WTC11 (cell line): ENCODE measurements around the gene LGR4. TPM values are rescaled to one million over a fixed set of nuclear protein-coding genes. Genes with fewer than 3 reads are reported as not detected.

Experiments used
- ATAC-seq: fragments of 200-7000 bp; cut with Tn5 transposase; 2 replicates; pipeline ENCODE4 v1.10.0; 2021; ENCODE audit warnings: mild to moderate bottlenecking, moderate library complexity
- CTCF ChIA-PET: fragments of 300-600 bp; sonication (Branson Sonifier 250); formaldehyde crosslinking; loops from one replicate; lab custom pipeline; 2021; ENCODE audit warnings: antibody characterized with exemption; lab: Charles Lee
- POLR2A ChIA-PET: fragments of 350-600 bp; sonication (Branson Sonifier 250); formaldehyde crosslinking; loops from one replicate; lab custom pipeline; 2021; ENCODE audit warnings: antibody characterized with exemption; lab: Charles Lee
- DNase-seq: peaks from one replicate; pipeline ENCODE4 v3.0.0; 2021; ENCODE audit warnings: low spot score
- H3K27ac Mint-ChIP-seq: 2 replicates; pipeline ENCODE4 v1.8.0; 2021; ENCODE audit warnings: mixed read lengths
- H3K27me3 Mint-ChIP-seq: 2 replicates; pipeline ENCODE4 v1.8.0; 2021; ENCODE audit warnings: low read depth, mild to moderate bottlenecking, moderate library complexity, mixed read lengths
- H3K36me3 Mint-ChIP-seq: 2 replicates; pipeline ENCODE4 v1.8.0; 2021; ENCODE audit warnings: mixed read lengths
- H3K4me1 Mint-ChIP-seq: 2 replicates; pipeline ENCODE4 v1.8.0; 2022; ENCODE audit warnings: mixed read lengths
- H3K4me3 Mint-ChIP-seq: 2 replicates; pipeline ENCODE4 v1.8.0; 2021; ENCODE audit warnings: mild to moderate bottlenecking, moderate library complexity, mixed read lengths
- H3K9me3 Mint-ChIP-seq: 2 replicates; pipeline ENCODE4 v1.8.0; 2021; ENCODE audit warnings: mixed read lengths
- CREB1 ChIP-seq: sonication (generic); formaldehyde crosslinking; IDR thresholded peaks from 2 replicates; pipeline ENCODE4 v1.8.0; 2023; ENCODE audit warnings: mild to moderate bottlenecking, missing genetic modification reagents
- E2F4 ChIP-seq: sonication (generic); formaldehyde crosslinking; IDR thresholded peaks from 2 replicates; pipeline ENCODE4 v1.8.1; 2022; ENCODE audit warnings: low read depth, mild to moderate bottlenecking, moderate library complexity, missing genetic modification reagents, borderline replicate concordance
- E2F5 ChIP-seq: sonication (generic); formaldehyde crosslinking; IDR thresholded peaks from 2 replicates; pipeline ENCODE4 v1.8.1; 2022; ENCODE audit warnings: mild to moderate bottlenecking, moderate library complexity, missing genetic modification reagents
- FOXK1 ChIP-seq: sonication (generic); formaldehyde crosslinking; IDR thresholded peaks from 2 replicates; pipeline ENCODE4 v1.8.0; 2022; ENCODE audit warnings: mild to moderate bottlenecking, moderate library complexity, missing genetic modification reagents
- NR3C1 ChIP-seq: sonication (generic); formaldehyde crosslinking; conservative IDR thresholded peaks from 2 replicates; pipeline ENCODE4 v1.8.1; 2023; ENCODE audit warnings: low read depth, mild to moderate bottlenecking, missing genetic modification reagents
- SOX15 ChIP-seq: fragments of 250-450 bp; sonication (Bioruptor Pico); IDR thresholded peaks from 2 replicates; pipeline ENCODE4 v1.9.0; 2021; ENCODE audit warnings: mild to moderate bottlenecking
- TP53 ChIP-seq: sonication (generic); formaldehyde crosslinking; IDR thresholded peaks from 2 replicates; pipeline ENCODE4 v1.8.1; 2023; ENCODE audit warnings: mild to moderate bottlenecking, missing genetic modification reagents
- ZMAT4 ChIP-seq: fragments of 250-450 bp; sonication (Bioruptor Pico); IDR thresholded peaks from 2 replicates; pipeline ENCODE4 v1.9.0; 2021; ENCODE audit warnings: mild to moderate bottlenecking
- ZNF121 ChIP-seq: sonication (generic); formaldehyde crosslinking; IDR thresholded peaks from 2 replicates; pipeline ENCODE4 v1.8.0; 2023; ENCODE audit warnings: missing genetic modification reagents
- total RNA-seq: library from RNA; stranded (reverse); gene quantifications from 3 replicates; pipeline ENCODE4 v1.2.3, GENCODE V29; 2021
- TF ChIP-seq, protein P1 (sequence below): sonication (generic); formaldehyde crosslinking; IDR thresholded peaks from 2 replicates; pipeline ENCODE4 v1.8.1; 2023; ENCODE audit warnings: mild to moderate bottlenecking, missing genetic modification reagents
- TF ChIP-seq, protein P2 (sequence below): fragments of 250-450 bp; sonication (Bioruptor Pico); IDR thresholded peaks from 2 replicates; pipeline ENCODE4 v1.9.0; 2021; ENCODE audit warnings: mild to moderate bottlenecking, borderline replicate concordance
- TF ChIP-seq, protein P3 (sequence below): sonication (generic); formaldehyde crosslinking; IDR thresholded peaks from 2 replicates; pipeline ENCODE4 v1.8.1; 2022; ENCODE audit warnings: low read depth, missing genetic modification reagents, borderline replicate concordance

LGR4 gene
- total RNA-seq, 1 experiment from 2014 or later: 53.8 TPM

GRCh38 chr11:27437829-27438594 is 34.6 kb downstream of the LGR4 start:
- no peaks in the 10 kb centered on the region for H3K27me3 Mint-ChIP-seq
- no peak overlapping the region for H3K4me3 Mint-ChIP-seq
- H3K27ac Mint-ChIP-seq: no peak overlapping the region
- TF ChIP-seq ZNF121 (CRISPR knock-in tag): peak; percentile 82
- TF ChIP-seq CREB1 (CRISPR knock-in tag): no peak
- POLR2A ChIA-PET: interaction anchor here (0.6 kb wide), 1 partner anchor 209 kb away, joined by 3 read pairs; no protein-coding TSS in a partner anchor
- CTCF ChIA-PET: no interaction called here
- ATAC-seq (no peak), DNase-seq (no peak)
- H3K36me3 Mint-ChIP-seq: peaks cover 5% of the 10 kb centered on the region; the same call in 1 of the 2 replicates
- peaks cover 72% of the 10 kb centered on the region for H3K4me1 Mint-ChIP-seq
- H3K9me3 Mint-ChIP-seq: 0 out of 2 replicates have a peak, but pooled peaks cover 8% of the 10 kb centered on the region

GRCh38 chr11:27436916-27437315 is 35.7 kb downstream of the LGR4 start:
- H3K9me3 Mint-ChIP-seq: 0 out of 2 replicates have a peak, but pooled peaks cover 8% of the 10 kb centered on the region
- H3K4me3 Mint-ChIP-seq: no peak overlapping the region
- TF ChIP-seq SOX15 (CRISPR knock-in tag) (no peak), TP53 (CRISPR knock-in tag) (no peak), ZMAT4 (CRISPR knock-in tag) (no peak), E2F5 (CRISPR knock-in tag) (no peak), FOXK1 (CRISPR knock-in tag) (no peak), NR3C1 (CRISPR knock-in tag) (no peak), E2F4 (no peak)
- TF ChIP-seq, protein P1, sequence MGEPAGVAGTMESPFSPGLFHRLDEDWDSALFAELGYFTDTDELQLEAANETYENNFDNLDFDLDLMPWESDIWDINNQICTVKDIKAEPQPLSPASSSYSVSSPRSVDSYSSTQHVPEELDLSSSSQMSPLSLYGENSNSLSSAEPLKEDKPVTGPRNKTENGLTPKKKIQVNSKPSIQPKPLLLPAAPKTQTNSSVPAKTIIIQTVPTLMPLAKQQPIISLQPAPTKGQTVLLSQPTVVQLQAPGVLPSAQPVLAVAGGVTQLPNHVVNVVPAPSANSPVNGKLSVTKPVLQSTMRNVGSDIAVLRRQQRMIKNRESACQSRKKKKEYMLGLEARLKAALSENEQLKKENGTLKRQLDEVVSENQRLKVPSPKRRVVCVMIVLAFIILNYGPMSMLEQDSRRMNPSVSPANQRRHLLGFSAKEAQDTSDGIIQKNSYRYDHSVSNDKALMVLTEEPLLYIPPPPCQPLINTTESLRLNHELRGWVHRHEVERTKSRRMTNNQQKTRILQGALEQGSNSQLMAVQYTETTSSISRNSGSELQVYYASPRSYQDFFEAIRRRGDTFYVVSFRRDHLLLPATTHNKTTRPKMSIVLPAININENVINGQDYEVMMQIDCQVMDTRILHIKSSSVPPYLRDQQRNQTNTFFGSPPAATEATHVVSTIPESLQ (CRISPR knock-in tag): no peak
- TF ChIP-seq, protein P2, sequence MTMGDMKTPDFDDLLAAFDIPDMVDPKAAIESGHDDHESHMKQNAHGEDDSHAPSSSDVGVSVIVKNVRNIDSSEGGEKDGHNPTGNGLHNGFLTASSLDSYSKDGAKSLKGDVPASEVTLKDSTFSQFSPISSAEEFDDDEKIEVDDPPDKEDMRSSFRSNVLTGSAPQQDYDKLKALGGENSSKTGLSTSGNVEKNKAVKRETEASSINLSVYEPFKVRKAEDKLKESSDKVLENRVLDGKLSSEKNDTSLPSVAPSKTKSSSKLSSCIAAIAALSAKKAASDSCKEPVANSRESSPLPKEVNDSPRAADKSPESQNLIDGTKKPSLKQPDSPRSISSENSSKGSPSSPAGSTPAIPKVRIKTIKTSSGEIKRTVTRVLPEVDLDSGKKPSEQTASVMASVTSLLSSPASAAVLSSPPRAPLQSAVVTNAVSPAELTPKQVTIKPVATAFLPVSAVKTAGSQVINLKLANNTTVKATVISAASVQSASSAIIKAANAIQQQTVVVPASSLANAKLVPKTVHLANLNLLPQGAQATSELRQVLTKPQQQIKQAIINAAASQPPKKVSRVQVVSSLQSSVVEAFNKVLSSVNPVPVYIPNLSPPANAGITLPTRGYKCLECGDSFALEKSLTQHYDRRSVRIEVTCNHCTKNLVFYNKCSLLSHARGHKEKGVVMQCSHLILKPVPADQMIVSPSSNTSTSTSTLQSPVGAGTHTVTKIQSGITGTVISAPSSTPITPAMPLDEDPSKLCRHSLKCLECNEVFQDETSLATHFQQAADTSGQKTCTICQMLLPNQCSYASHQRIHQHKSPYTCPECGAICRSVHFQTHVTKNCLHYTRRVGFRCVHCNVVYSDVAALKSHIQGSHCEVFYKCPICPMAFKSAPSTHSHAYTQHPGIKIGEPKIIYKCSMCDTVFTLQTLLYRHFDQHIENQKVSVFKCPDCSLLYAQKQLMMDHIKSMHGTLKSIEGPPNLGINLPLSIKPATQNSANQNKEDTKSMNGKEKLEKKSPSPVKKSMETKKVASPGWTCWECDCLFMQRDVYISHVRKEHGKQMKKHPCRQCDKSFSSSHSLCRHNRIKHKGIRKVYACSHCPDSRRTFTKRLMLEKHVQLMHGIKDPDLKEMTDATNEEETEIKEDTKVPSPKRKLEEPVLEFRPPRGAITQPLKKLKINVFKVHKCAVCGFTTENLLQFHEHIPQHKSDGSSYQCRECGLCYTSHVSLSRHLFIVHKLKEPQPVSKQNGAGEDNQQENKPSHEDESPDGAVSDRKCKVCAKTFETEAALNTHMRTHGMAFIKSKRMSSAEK (CRISPR knock-in tag): no peak
- TF ChIP-seq, protein P3, sequence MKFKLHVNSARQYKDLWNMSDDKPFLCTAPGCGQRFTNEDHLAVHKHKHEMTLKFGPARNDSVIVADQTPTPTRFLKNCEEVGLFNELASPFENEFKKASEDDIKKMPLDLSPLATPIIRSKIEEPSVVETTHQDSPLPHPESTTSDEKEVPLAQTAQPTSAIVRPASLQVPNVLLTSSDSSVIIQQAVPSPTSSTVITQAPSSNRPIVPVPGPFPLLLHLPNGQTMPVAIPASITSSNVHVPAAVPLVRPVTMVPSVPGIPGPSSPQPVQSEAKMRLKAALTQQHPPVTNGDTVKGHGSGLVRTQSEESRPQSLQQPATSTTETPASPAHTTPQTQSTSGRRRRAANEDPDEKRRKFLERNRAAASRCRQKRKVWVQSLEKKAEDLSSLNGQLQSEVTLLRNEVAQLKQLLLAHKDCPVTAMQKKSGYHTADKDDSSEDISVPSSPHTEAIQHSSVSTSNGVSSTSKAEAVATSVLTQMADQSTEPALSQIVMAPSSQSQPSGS (CRISPR knock-in tag): no peak
- H3K27me3 Mint-ChIP-seq: no peaks in the 10 kb centered on the region
- H3K4me1 Mint-ChIP-seq: peaks cover 61% of the 10 kb centered on the region
- POLR2A ChIA-PET: interaction anchor here (0.6 kb wide), 1 partner anchor 140 kb away, joined by 3 read pairs; no protein-coding TSS in a partner anchor
- ATAC-seq (no peak), DNase-seq (no peak)
- peaks cover 5% of the 10 kb centered on the region; the same call in 1 of the 2 replicates for H3K36me3 Mint-ChIP-seq
- H3K27ac Mint-ChIP-seq: no peak overlapping the region
- CTCF ChIA-PET: interaction anchor here (0.8 kb wide), 1 partner anchor 141 kb away, joined by 3 read pairs; no protein-coding TSS in a partner anchor
